Spinal cord (tissue), 10 donors: Measurements from ENCODE around the gene FAM3B. TPM values are rescaled to one million over a fixed set of nuclear protein-coding genes. Genes with fewer than 3 reads are reported as not detected.

Experiments used
- DNase-seq, 6 donors: peaks; one replicate each; pipeline versions ENCODE4 v3.0.0 to v3.0.0-alpha.2; 2013 to 2015; ENCODE audit warnings: low spot score in 6 of 6, low read depth in 4 of 6
- H3K27ac ChIP-seq: one replicate; pipeline ENCODE4 v1.5.1; 2013; ENCODE audit warnings: low read depth, low read length, control low read depth
- H3K27me3 ChIP-seq: one replicate; pipeline ENCODE4 v1.6.1; 2013; ENCODE audit warnings: low read length; ENCODE audit not compliant: control insufficient read depth, insufficient read depth
- H3K36me3 ChIP-seq: one replicate; pipeline ENCODE4 v1.6.1; 2013; ENCODE audit warnings: low read length; ENCODE audit not compliant: control insufficient read depth, insufficient read depth
- H3K4me1 ChIP-seq: one replicate; pipeline ENCODE4 v1.6.1; 2013; ENCODE audit warnings: low read length; ENCODE audit not compliant: control insufficient read depth, insufficient read depth
- H3K4me3 ChIP-seq: one replicate; pipeline ENCODE4 v1.5.1; 2013; ENCODE audit warnings: low read depth, low read length, control low read depth
- H3K9me3 ChIP-seq: one replicate; pipeline ENCODE4 v1.6.1; 2013; ENCODE audit warnings: low read length; ENCODE audit not compliant: control insufficient read depth, insufficient read depth
- WGBS: methylation state at CpG from one replicate; pipeline ENCODE4 v1.1.5; 2013; ENCODE audit warnings: missing lambda C conversion rate; ENCODE audit not compliant: insufficient coverage; 5-methylcytosine and 5-hydroxymethylcytosine counted together
- polyA plus RNA-seq, 2 donors: library from polyadenylated mRNA; unstranded; fragments of 120-200 nt; gene quantifications; one replicate each; pipeline ENCODE4 v1.2.1, GENCODE V29; 2013; ENCODE audit not compliant: insufficient read length in 2 of 2
- total RNA-seq, 2 donors: library from RNA; depleted of rRNA in 1 of 2; stranded (reverse); fragments of 120-200 nt in 1 of 2; fragments of >200 nt in 1 of 2; gene quantifications; one replicate each; pipeline versions ENCODE4 v1.2.3 to v1.2.4, GENCODE V29; 2013 to 2014
- donor health status: healthy.

FAM3B gene
- total and polyA plus RNA-seq, 4 donors: 0.24 to 1.7 (median 0.62) TPM

DNA sequence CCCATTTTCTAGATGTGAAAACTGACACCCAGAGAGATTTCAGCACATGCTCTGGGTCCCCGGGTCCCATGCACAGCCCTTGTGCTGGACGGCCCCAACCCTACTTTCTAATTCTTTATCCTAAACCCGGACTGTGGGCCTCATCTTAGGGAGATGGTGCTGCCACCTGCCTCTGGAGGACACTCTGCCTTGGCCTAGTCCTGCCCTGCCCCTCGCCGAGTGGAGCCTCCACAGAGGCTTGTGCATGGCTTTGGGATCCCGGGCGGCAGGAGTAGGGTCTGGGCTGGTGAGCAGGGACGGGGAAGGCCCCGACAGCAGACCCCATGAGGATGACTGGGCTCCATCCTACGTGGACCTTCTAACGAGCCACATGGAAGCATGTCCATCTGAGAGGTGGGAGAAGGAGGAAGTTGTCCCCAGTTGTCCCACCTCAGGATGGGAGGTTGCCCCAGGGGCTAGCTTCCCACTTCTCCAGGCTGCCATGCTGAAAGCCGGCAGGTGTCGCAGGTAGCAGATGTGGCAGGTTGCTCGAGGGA is 57.6 kb downstream of the FAM3B start:
- DNase-seq: no peak
- no peak overlapping the region for H3K4me3 ChIP-seq
- no peak overlapping the region for H3K27ac ChIP-seq
- 91% methylated on average over 14 of the region's 14 CpGs for WGBS
- peaks cover 6% of the 10 kb centered on the region for H3K27me3 ChIP-seq
- H3K4me1 ChIP-seq: peaks cover 9% of the 10 kb centered on the region
- H3K9me3 ChIP-seq: no peaks in the 10 kb centered on the region
- no peaks in the 10 kb centered on the region for H3K36me3 ChIP-seq

DNA sequence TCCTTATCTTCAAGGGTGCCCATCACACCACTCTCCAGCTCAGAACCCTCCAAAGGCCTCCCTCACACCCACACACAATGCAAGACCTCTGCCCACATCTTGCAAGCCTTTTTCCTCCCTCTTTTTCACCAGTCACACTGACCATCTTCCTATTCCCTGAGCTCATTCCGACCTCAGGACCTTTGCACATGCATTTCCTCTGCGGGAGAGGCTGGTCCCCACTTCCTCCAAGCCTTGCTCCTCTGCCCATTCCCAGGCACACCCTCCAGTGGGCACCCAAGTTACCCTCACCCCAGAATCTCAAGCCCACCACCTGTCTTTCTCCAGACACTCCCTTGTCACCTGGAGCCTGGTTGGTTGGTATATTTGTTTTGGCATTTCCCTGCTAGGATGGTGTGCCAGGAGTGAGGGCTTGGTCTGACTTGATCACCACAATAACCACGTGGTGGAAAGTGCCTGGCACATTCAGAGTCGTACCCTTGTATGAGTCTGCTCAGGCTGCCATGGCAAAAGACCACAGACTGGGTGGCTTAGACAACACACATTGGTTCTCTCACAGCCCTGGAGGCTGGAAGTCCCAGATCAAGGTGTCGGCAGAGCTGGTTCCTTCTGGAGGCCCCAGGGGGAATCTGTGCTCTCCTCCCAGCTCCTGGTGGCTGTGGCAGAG is 58.4 kb downstream of the FAM3B start:
- Histone ChIP-seq H3K36me3 (no peaks in the 10 kb centered on the region), H3K4me1 (peaks cover 3% of the 10 kb centered on the region), H3K27ac (no peak overlapping the region), H3K27me3 (peaks cover 4% of the 10 kb centered on the region), H3K9me3 (no peaks in the 10 kb centered on the region), H3K4me3 (no peak overlapping the region)
- 91% methylated on average over 5 of the region's 5 CpGs for WGBS
- DNase-seq: no peak

DNA sequence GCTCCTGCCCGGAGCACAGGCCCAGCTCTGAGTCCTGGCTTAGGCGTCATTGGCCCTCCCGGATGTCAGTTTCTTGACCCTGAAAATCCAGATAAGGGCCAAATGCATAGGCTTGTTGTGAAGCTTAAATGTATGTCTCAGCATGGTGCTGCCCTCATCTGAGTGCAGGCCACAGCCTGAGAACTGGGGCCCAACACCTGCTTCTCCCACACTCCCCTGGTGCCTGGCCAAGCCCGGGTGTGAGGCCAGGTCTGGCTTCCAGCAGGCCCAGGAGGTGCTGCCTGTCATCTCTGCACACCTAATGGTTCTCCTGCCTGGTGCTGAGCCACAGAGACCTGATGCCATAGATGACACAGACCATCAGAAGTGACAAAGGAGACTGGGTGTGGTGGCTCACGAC is 59.3 kb downstream of the FAM3B start:
- DNase-seq: no peak
- no peaks in the 10 kb centered on the region for H3K4me1 ChIP-seq
- WGBS: 86% methylated on average over 5 of the region's 5 CpGs
- H3K9me3 ChIP-seq: no peaks in the 10 kb centered on the region
- H3K27ac ChIP-seq: no peak overlapping the region
- no peaks in the 10 kb centered on the region for H3K27me3 ChIP-seq
- H3K4me3 ChIP-seq: no peak overlapping the region
- no peaks in the 10 kb centered on the region for H3K36me3 ChIP-seq

DNA sequence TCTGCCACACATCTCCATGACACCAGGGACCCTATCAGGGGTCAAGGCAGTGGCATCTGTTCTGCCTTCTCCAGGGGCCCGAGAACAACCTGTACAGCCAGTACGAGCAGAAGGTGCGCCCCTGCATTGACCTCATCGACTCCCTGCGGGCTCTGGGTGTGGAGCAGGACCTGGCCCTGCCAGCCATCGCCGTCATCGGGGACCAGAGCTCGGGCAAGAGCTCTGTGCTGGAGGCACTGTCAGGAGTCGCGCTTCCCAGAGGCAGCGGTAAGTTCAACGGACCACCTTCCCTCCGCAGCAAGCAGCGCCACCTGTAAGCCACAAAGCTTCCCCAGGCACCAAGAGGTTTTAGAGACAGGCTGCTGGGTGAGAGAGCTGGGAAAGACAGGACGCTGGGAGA is 61.1 kb downstream of the FAM3B start:
- Histone ChIP-seq H3K4me3 (no peak overlapping the region), H3K9me3 (no peaks in the 10 kb centered on the region), H3K27ac (no peak overlapping the region), H3K36me3 (no peaks in the 10 kb centered on the region), H3K4me1 (no peaks in the 10 kb centered on the region), H3K27me3 (no peaks in the 10 kb centered on the region)
- WGBS: 81% methylated on average over 12 of the region's 16 CpGs
- DNase-seq: no peak

DNA sequence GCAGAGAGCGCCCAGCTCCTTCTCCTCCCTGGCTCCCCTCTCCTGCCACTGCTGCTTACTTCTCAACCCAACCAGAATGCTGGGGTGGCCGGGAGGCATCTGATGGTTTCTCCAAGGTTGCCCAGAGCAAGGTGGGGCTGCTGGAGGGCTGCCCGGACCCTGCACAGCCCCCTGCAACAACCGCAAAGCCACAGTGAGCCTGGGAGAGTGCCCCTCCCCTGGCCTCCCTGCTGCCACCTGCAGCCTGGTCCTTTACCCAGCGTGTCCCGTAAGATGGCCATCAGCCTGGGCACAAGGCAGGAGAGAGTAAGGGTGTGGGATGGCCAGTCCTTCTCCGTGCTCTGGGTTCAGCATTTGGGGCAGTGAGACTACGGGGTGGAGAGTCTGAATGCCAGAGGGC is 62.2 kb downstream of the FAM3B start:
- DNase-seq: no peak
- H3K27ac ChIP-seq: no peak overlapping the region
- WGBS: 79% methylated on average over 6 of the region's 8 CpGs
- no peaks in the 10 kb centered on the region for H3K36me3 ChIP-seq
- no peaks in the 10 kb centered on the region for H3K4me1 ChIP-seq
- no peaks in the 10 kb centered on the region for H3K27me3 ChIP-seq
- H3K4me3 ChIP-seq: no peak overlapping the region
- no peaks in the 10 kb centered on the region for H3K9me3 ChIP-seq

DNA sequence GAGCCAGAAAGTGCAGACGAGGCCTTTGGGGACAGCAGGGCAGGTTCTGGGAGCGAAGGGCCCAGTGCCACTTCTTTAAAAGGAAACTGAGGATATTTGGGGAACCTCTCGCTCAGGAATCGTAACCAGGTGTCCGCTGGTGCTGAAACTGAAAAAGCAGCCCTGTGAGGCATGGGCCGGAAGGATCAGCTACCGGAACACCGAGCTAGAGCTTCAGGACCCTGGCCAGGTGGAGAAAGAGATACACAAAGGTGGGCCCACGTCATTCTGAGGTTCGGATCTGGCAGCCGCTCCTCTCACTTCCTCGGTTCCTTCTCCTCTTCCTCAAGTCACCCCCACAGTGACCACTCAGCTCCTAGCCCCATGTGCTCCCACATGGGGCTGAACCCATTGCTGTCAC is 63.3 kb downstream of the FAM3B start:
- Histone ChIP-seq H3K4me3 (no peak overlapping the region), H3K36me3 (no peaks in the 10 kb centered on the region), H3K4me1 (no peaks in the 10 kb centered on the region), H3K27me3 (no peaks in the 10 kb centered on the region), H3K27ac (no peak overlapping the region), H3K9me3 (no peaks in the 10 kb centered on the region)
- DNase-seq: no peak
- 92% methylated on average over 11 of the region's 12 CpGs for WGBS

DNA sequence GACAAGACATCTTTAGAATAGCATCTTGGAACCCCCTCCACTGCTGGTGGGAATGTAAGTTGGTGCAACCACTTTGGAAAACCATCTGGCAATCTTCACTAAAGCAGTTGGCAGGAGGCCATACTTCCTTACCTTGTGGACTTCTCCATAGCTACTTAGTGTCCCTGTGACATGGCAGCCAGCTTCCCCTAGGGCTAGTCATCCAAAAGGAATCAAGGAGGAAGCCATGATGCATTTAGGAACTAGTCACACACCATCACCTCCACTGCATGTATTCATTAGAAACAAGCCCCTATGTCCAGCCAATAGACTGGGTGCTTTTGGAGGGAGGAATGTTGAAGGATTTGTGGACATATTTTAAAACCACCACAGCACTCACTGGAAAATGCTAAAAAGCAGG is 65.1 kb downstream of the FAM3B start:
- Histone ChIP-seq H3K36me3 (no peaks in the 10 kb centered on the region), H3K27ac (no peak overlapping the region), H3K9me3 (no peaks in the 10 kb centered on the region), H3K4me3 (no peak overlapping the region), H3K27me3 (no peaks in the 10 kb centered on the region), H3K4me1 (peaks cover 5% of the 10 kb centered on the region)
- DNase-seq: no peak

DNA sequence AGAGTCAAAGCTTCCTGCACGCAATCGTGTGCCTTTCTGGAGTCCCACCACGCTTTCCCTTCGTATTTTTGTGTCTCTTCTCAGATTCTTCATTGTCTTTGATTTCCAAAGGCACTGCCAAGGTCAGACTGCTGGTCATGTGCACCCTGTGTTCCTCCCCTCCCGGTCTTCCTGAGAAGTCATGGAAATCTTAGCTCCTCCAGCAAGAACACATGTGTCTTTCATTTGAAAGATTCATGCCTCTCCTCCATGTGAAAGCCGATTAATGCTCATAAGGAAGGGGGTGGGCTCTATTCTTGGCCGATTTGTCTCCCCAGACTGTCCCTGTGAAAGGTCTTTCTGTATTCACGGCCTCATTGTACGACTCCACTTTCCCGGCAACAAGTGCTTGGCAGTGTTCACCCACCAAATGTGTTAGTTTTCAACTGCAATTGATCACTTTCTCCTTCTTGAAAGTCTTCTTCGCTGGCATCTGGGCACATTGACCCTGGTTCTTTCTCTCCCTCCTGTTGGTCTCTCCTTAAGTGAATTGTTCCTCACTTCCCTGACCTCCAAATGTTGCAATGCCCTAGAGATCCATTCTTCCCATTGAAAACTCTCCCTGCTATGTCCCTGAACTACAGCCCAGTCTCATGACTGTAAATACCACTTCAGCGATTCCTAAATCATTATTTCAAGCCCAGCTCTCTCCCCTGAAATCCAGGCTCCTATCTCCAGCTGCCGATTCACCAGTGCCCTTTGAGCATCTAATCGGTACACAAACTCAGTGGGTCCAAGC is 70.6 kb downstream of the FAM3B start:
- Histone ChIP-seq H3K4me3 (no peak overlapping the region), H3K9me3 (no peaks in the 10 kb centered on the region), H3K36me3 (no peaks in the 10 kb centered on the region), H3K4me1 (peaks cover 16% of the 10 kb centered on the region), H3K27me3 (no peaks in the 10 kb centered on the region), H3K27ac (peak overlapping the region; percentile 91)
- 50% methylated on average over 12 of the region's 14 CpGs for WGBS
- DNase-seq: peak; percentile 13 to 68 (median 32)

DNA sequence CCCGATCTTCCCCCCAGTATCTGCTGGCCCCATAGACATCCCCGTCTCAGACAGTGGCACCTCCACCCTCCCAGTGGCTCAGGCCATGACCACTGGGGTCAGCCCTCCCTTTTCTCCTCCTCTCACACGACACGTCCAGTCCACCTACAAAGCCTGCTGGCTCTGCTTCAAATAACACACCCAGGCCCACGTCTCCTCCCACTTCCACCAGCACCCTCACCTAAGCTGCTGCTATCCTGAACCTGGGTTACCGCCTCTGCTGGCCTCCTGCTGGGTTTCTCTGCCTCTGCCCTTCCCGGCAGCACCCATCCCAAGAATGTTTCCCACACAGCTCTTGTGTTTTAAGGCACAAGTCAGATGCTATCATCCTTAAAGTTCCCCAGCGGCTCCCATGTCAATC is 71.2 kb downstream of the FAM3B start:
- Histone ChIP-seq H3K4me1 (peaks cover 16% of the 10 kb centered on the region), H3K27me3 (no peaks in the 10 kb centered on the region), H3K27ac (peak overlapping the region; percentile 91), H3K4me3 (no peak overlapping the region), H3K36me3 (no peaks in the 10 kb centered on the region), H3K9me3 (no peaks in the 10 kb centered on the region)
- no peak for DNase-seq
- 90% methylated on average over 8 of the region's 8 CpGs for WGBS

DNA sequence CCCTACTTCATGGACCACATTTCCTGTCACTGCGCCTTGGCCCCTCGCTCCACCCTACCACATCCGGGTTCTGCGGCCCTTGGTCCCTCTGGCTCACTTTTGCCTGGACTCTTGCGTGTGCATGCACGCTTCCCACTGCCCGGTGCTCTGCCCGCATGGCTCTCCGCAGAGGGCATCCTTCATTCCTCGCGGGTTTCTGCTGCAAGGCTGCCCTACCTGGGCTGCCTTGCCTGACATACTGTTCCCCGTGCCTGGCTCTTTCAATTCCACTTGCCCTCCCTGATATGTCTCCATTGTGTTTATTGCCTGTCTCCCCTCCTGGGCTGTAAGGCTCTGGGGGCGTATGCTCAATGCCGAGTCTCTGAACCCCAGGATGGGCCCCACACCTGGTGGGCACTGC is 71.7 kb downstream of the FAM3B start:
- H3K4me1 ChIP-seq: peaks cover 16% of the 10 kb centered on the region
- WGBS: 95% methylated on average over 14 of the region's 14 CpGs
- H3K36me3 ChIP-seq: no peaks in the 10 kb centered on the region
- H3K4me3 ChIP-seq: no peak overlapping the region
- H3K27ac ChIP-seq: peak overlapping the region; percentile 91
- H3K27me3 ChIP-seq: no peaks in the 10 kb centered on the region
- DNase-seq: no peak
- H3K9me3 ChIP-seq: no peaks in the 10 kb centered on the region
